NCI-H69 (cell line): ENCODE results near the gene NOTCH1.

Experiments
- DNase-seq: peaks from one replicate; lab custom pipeline; 2025; lab: John Stamatoyannopoulos, UW

The NOTCH1 gene

GRCh38 chr9:136463578-136463977 is 82.3 kb downstream of the NOTCH1 start:
- no peak for DNase-seq

- no peak for DNase-seq
Observed at GRCh38 chr9:136462664-136463063, 83.2 kb downstream of the NOTCH1 start.

- DNase-seq: no peak
Observed at GRCh38 chr9:136460772-136461325, 85.0 kb downstream of the NOTCH1 start.

DNA sequence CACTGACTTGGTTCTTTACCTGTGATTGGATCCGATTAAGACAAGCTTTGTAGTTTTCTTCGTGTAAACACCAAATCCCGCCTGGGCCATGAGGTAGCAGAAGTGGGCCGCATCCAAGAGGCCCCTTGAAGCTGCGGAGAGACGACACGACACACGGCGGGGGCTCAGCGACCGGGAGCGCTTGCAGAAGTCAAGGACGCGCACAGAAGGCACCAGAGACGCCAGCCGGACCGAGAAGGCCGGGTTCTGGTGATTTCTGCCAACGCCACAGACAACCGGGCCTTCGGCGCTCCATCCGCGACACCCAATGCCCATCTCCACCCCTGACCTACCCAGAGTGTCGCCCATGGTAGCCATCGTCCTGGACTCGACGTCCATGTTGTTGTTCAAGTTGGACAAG is 86.4 kb downstream of the NOTCH1 start:
- DNase-seq: no peak

DNA sequence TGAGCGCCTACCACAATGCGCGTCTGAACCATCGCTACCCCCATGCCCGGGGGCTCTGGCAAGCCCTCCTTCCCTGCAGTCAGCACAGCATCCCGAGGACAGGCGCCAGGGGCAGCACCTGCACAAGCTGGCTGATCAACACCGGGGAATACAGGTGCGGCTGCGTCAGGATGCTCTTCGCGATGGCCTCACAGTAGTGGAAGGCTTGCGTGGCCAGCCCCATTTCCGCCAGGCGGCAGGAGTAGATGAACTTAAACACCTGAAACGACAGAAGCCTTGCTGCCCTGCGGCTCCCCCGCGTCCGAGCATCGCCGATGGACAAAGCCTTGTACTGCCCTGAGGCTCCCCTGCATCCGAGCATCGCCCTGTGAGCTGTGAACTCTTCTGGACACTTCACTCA is 88.5 kb downstream of the NOTCH1 start:
- DNase-seq: no peak

DNA sequence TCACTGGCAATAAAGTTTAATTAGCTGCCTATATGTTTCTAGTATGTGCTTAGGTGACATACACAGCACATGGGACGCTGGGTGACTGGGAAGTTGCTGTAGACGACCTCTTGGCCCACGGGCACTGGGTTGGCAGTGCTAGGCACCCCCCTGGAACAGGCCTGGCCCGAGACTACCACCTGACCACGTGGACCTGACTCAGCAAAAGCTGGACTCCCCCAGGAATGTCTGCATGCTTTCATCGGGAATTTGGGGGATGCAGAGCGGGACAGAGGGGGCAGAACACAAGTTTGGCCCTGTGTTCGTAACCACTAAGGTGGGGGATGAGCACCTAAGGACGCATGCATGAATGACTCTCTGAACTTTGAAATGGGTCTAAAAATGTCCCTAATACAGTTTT is 89.6 kb downstream of the NOTCH1 start:
- DNase-seq: no peak

GRCh38 chr9:136455043-136456002 is 90.5 kb downstream of the NOTCH1 start:
- no peak for DNase-seq

DNA sequence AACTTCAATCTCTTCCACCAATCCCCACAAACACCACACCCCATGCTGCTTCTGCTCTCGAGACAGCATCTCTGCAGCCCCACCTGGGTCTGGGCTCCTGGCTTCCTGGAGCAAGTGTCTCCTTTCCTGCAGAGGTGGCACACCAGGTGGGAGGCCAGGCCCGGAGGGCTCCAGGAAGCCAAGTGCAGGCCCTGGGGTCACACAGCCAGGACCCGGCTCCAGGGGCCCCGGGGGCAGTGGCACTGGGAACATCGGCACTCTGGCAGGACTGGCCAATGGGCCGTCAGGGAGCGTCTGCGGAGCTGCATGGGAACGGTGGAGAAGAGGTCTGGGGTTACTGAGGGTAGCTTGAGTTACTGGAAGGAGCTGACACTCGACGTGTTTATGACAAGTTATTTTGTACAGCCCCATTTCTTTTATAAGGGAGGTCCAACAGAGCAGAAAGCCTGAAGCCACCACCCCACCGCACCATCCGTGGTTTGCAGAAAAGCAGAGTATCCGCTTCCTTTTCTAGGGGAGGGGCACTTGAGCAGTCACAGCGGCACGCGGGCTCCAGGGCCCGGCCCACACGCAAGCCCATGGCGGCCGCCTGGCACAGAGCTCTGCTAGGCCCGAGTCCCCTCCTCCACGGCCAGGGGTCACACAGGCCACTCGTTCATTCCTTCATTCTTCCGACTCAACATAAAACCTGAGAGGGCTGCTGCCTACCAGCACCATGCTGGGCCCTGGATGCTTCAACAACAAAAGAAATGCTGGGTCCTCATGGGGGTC is 91.6 kb downstream of the NOTCH1 start:
- DNase-seq: no peak

GRCh38 chr9:136453326-136453725 is 92.5 kb downstream of the NOTCH1 start:
- DNase-seq: no peak

DNA sequence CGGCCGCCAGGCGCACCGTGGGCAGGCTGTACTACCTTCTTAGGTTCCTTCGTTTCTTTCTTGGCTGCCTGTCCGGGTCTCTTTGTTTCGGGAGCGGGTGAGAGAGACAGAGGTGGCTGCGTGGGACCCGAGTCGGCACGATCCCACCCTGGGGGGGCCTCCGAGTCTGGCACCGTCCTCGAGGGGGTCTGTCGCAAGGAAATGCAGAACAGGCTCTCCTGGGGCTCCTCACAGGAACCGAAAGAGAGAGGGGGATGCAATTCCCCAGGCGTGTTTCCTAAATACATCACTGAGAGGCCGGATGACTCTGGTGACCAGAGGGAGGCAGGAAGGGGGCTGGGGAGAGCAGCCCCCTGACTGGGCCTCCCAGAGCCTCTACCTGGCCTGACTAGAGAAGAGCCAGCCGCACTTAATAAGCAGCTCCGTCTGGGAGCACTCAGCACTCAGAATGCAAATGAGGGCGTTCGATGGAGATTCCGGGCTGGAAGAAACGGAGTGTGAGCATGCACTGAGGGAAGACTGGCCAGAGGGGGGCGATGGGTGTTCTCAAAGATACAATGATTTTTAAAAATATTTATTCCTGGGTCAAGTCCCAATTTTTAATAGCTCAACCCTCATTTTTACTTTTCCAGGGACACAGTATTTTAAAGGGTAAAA is 94.5 kb downstream of the NOTCH1 start:
- DNase-seq: no peak

GRCh38 chr9:136448655-136449054 is 97.2 kb downstream of the NOTCH1 start:
- no peak for DNase-seq

- DNase-seq: no peak
Observed at GRCh38 chr9:136447173-136447778, 98.6 kb downstream of the NOTCH1 start.

DNA sequence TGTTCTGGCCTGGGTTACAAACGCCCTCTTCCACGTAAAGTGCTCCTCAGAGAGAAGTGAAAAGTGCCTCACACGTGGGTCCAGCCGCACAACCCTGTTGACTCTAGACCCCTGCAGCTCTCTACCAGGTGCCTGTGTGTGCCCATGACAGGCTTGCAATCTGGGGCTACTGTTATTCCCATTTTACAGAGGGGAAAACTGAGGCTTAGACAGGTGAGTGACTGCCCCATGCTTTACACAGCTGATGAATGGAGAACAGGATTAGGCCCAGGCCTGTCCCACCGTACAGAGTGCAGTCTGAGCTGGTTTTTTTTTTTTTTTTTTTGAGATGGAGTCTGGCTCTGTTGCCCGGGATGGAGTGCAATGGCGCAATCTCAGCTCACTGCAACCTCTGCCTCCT is 100.0 kb downstream of the NOTCH1 start:
- DNase-seq: no peak
